Right lobe of liver (tissue), 6 donors: ENCODE measurements around the gene NLRP5. TPM values are rescaled to one million over a fixed set of nuclear protein-coding genes. Genes with fewer than 3 reads are reported as not detected.
A peak's percentile ranks its signal among the peaks of the same experiment; 100 is the strongest.

Experiments
- ATAC-seq, 4 donors: fragments of 200-7000 bp; cut with Tn5 transposase; one replicate each; pipeline ENCODE4 v1.9.1; 2020; ENCODE audit warnings: mild to moderate bottlenecking in 4 of 4, moderate library complexity in 4 of 4
- DNase-seq, 3 donors: peaks; one replicate each; pipeline ENCODE4 v3.0.0-alpha.2; 2020
- H3K27ac ChIP-seq, 3 donors: fragments of 200-600 bp; one replicate each; pipeline ENCODE4 v1.8.0; 2022
- H3K27me3 ChIP-seq, 2 donors: fragments of 200-600 bp; one replicate each; pipeline ENCODE4 v1.8.0; 2022
- H3K36me3 ChIP-seq, 4 donors: fragments of 200-600 bp; sonication (generic) in 1 of 4; one replicate each; pipeline versions ENCODE4 v1.5.1 to v1.8.0; 2017 to 2022; ENCODE audit warnings: control low read depth in 1 of 4
- H3K4me1 ChIP-seq, 4 donors: fragments of 200-600 bp; sonication (generic) in 1 of 4; one replicate each; pipeline versions ENCODE4 v1.5.1 to v1.8.0; 2017 to 2022; ENCODE audit warnings: control low read depth in 1 of 4
- H3K4me3 ChIP-seq, 3 donors: fragments of 200-600 bp; one replicate each; pipeline ENCODE4 v1.8.0; 2022
- H3K9me3 ChIP-seq, 4 donors: fragments of 200-600 bp; sonication (generic) in 1 of 4; one replicate each; pipeline versions ENCODE4 v1.5.1 to v1.8.0; 2017 to 2022; ENCODE audit warnings: control low read depth in 1 of 4
- CTCF ChIP-seq, 4 donors: fragments of 200-600 bp in 3 of 4; fragments of 450-650 bp in 1 of 4; IDR thresholded peaks; one replicate each; pipeline versions ENCODE4 v1.5.1 to v1.8.0; 2016 to 2022; ENCODE audit warnings: antibody characterized with exemption in 4 of 4, mild to moderate bottlenecking in 2 of 4
- POLR2A ChIP-seq: fragments of 450-650 bp; IDR thresholded peaks from one replicate; pipeline ENCODE4 v1.6.1; 2017; ENCODE audit warnings: antibody characterized with exemption, mild to moderate bottlenecking
- WGBS: methylation state at CpG from one replicate; pipeline ENCODE4 v1.1.6; 2018; ENCODE audit warnings: low coverage, low lambda C conversion rate; ENCODE audit not compliant: insufficient coverage; ENCODE audit errors: missing lambda C conversion rate; 5-methylcytosine and 5-hydroxymethylcytosine counted together
- intact Hi-C, 2 donors: fragments of 100-400 bp; cut with DNase I; formaldehyde crosslinking; loops; one replicate each; pipeline versions ENCODE4 v1.11.2 to v1.14.1; 2022
- total RNA-seq, 6 experiments: library from RNA; depleted of rRNA in 2 of 6; stranded (reverse); fragments of >200 nt in 2 of 6; fragmentation: NEBNext Ultra II Directional in 3 of 6; extraction: Animal tissue kit (Norgen Biotek cat#: 25700) in 3 of 6; gene quantifications; one replicate each; pipeline versions ENCODE4 v1.1.0 to v1.2.4, GENCODE V29; 2016 to 2023
- donor health status: DM: no; HTN: yes; CAD: no.
- donor health status: DM: no; HTN: no; CAD: no.
- donor health status: DM: no; HTN: no; CAD: no.
- donor health status: DM: no; HTN: yes; CAD: no.
- donor health status: DM: no; HTN: yes; CAD: no.

The NLRP5 gene
- total RNA-seq, 6 experiments from 2014 or later, result not detected

GRCh38 chr19:56106993-56107392 is 120.4 kb downstream of the NLRP5 start:
- no peak overlapping the region for H3K4me3 ChIP-seq
- H3K4me1 ChIP-seq, result peaks cover 0 to 61% (median 35%) of the 10 kb centered on the region in 4 donors
- TF ChIP-seq CTCF (IDR thresholded peaks at IDR 0.05) (no peak), POLR2A (no peak)
- no peak overlapping the region for H3K27ac ChIP-seq
- 78% methylated on average over 6 of the region's 11 CpGs for WGBS
- ATAC-seq (no peak), DNase-seq (no peak)
- H3K9me3 ChIP-seq, result no peaks in the 10 kb centered on the region
- H3K27me3 ChIP-seq, result no peaks in the 10 kb centered on the region
- H3K36me3 ChIP-seq, result peaks cover 0 to 6% (median 0%) of the 10 kb centered on the region in 4 donors
- intact Hi-C loops, result loop anchor here (10.0 kb wide), 2 partner anchors 58 to 68 kb away; partner anchors contain the start of gene GALP (in 1 of the 2)

- intact Hi-C loops, result loop anchor here (10.0 kb wide), 2 partner anchors 57 to 67 kb away; partner anchors contain the start of gene GALP (in 1 of the 2)
- peak in 1 of 3 donors; percentile 27 for DNase-seq
- no peak for ATAC-seq
- Histone ChIP-seq H3K36me3 (peaks cover 0 to 2% (median 0%) of the 10 kb centered on the region in 4 donors), H3K9me3 (no peaks in the 10 kb centered on the region), H3K27me3 (no peaks in the 10 kb centered on the region), H3K27ac (no peak overlapping the region), H3K4me1 (peaks cover 0 to 69% (median 38%) of the 10 kb centered on the region in 4 donors), H3K4me3 (no peak overlapping the region)
- TF ChIP-seq CTCF (IDR thresholded peaks at IDR 0.05) (no peak), POLR2A (no peak)
- 64% methylated on average over 8 of the region's 27 CpGs for WGBS
These were observed 121.2 kb downstream of the NLRP5 start for GRCh38 chr19:56107626-56108351.

- no peaks in the 10 kb centered on the region for H3K27me3 ChIP-seq
- H3K36me3 ChIP-seq, result no peaks in the 10 kb centered on the region
- no peak for TF ChIP-seq POLR2A
- intact Hi-C loops, result loop anchor here (10.0 kb wide), 2 partner anchors 56 to 66 kb away; partner anchors contain the start of gene GALP (in 1 of the 2)
- ATAC-seq (no peak), DNase-seq (peak in 1 of 3 donors; percentile 19)
- no peak overlapping the region for H3K4me3 ChIP-seq
- WGBS, result 46% methylated on average over 15 of the region's 24 CpGs
- H3K9me3 ChIP-seq, result no peaks in the 10 kb centered on the region
- H3K27ac ChIP-seq, result no peak overlapping the region
- H3K4me1 ChIP-seq, result peaks cover 0 to 77% (median 41%) of the 10 kb centered on the region in 4 donors
These were observed 122.0 kb downstream of the NLRP5 start for GRCh38 chr19:56108447-56109195.

GRCh38 chr19:56109226-56109625 is 122.7 kb downstream of the NLRP5 start:
- Histone ChIP-seq H3K27ac (no peak overlapping the region), H3K36me3 (no peaks in the 10 kb centered on the region), H3K4me3 (no peak overlapping the region), H3K27me3 (no peaks in the 10 kb centered on the region), H3K9me3 (no peaks in the 10 kb centered on the region), H3K4me1 (peaks cover 0 to 84% (median 43%) of the 10 kb centered on the region in 4 donors)
- 48% methylated on average over 7 of the region's 13 CpGs for WGBS
- TF ChIP-seq CTCF (IDR thresholded peaks at IDR 0.05), result no peak
- no peak for TF ChIP-seq POLR2A
- ATAC-seq (no peak), DNase-seq (no peak)
- intact Hi-C loops, result loop anchor here (10.0 kb wide), 2 partner anchors 56 to 66 kb away; partner anchors contain the start of gene GALP (in 1 of the 2)
